ENCODE results near the gene CLCN1. TPM values are rescaled to one million over a fixed set of nuclear protein-coding genes. Genes with fewer than 3 reads are reported as not detected.

Gene CLCN1
- total RNA-seq, 1 donor from 2014 or later, result not detected

DNA sequence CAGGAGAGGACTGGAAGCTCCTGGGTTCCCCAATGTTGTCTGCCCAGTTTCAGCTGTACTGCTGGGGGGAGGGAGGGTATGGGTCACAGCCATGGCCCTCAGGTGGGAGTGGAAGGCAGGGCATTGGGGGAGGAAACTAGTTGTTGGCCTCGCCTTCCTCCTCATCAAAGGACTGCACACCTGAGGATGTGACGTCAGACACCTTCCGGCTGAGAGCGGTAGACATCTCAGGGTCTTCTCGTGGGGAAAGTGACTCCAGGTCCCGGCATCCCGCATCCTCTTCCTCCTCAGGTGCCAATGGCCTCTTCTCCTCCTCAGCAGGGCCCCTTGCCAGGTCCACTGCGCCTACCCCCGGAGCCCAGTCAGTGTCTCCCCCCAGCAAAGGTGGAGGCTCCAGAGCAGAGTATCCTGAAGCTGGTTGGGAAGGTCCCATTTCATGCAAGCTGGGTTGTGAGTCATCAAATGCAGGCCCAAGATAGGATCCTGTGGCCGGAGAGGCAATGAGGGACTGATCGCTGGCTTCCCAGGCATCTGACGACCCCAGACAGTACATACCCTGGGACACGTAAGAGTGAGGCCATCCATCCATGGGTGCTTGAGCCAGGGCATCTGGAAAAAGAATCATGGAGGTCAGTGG, 40.6 kb downstream of the CLCN1 start:
- no peak for DNase-seq (ENCODE audit: low spot score)
- intact Hi-C loops (cut with DNase I), result no loop called here

GRCh38 chr7:143358626-143359025, 42.7 kb downstream of the CLCN1 start:
- intact Hi-C loops (cut with DNase I), result no loop called here
- DNase-seq (ENCODE audit: low spot score), result no peak

GRCh38 chr7:143359771-143360353, 44.0 kb downstream of the CLCN1 start:
- no peak for DNase-seq (ENCODE audit: low spot score)
- intact Hi-C loops (cut with DNase I), result no loop called here

DNA sequence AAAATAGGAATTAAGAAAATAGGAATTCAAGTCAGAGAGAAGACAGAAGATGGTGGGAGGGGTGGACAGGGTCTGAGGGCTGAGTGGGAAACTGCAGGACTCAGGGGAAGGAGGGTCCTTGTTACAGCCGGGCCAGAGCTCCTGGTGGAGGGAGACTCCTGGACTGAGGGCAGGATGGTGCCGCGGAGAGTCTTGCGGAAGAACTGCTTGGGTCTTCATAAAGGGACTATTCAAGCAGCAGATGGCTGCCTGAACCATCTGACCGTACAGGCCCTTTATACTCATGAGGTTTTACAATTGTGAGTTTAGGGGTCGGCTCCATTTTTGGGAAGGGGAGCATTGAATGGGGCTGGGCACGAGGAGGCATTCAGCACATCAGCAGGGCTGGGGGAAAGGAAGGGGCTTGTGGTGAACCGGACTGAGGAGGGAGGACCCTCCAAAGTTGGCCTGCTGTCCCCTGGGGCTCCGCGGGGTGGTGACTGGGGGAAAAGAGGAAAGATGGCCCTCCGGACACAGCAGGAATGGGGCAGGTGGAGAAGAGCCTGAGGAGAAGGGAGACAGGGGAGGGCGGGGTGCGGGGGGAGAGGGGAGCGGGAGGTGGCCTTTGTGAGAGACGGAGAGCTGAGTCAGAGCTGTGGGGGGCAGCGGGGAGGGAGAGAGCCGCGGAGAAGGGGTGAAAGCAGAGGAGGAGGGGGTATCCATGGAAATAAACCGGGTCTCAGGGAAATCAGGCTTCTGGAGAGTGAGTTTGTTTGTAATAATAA, 45.1 kb downstream of the CLCN1 start:
- intact Hi-C loops (cut with DNase I), result no loop called here
- DNase-seq (ENCODE audit: low spot score), result no peak

GRCh38 chr7:143361552-143362130, 45.7 kb downstream of the CLCN1 start:
- no peak for DNase-seq (ENCODE audit: low spot score)
- intact Hi-C loops (cut with DNase I), result no loop called here

GRCh38 chr7:143362131-143363015, 46.5 kb downstream of the CLCN1 start, which contains the start of gene FAM131B:
Gene FAM131B (minus strand): TSS chr7:143362713. CDS start chr7:143362603, 110 bp downstream.
- intact Hi-C loops (cut with DNase I), result no loop called here
- DNase-seq (ENCODE audit: low spot score), result no peak

DNA sequence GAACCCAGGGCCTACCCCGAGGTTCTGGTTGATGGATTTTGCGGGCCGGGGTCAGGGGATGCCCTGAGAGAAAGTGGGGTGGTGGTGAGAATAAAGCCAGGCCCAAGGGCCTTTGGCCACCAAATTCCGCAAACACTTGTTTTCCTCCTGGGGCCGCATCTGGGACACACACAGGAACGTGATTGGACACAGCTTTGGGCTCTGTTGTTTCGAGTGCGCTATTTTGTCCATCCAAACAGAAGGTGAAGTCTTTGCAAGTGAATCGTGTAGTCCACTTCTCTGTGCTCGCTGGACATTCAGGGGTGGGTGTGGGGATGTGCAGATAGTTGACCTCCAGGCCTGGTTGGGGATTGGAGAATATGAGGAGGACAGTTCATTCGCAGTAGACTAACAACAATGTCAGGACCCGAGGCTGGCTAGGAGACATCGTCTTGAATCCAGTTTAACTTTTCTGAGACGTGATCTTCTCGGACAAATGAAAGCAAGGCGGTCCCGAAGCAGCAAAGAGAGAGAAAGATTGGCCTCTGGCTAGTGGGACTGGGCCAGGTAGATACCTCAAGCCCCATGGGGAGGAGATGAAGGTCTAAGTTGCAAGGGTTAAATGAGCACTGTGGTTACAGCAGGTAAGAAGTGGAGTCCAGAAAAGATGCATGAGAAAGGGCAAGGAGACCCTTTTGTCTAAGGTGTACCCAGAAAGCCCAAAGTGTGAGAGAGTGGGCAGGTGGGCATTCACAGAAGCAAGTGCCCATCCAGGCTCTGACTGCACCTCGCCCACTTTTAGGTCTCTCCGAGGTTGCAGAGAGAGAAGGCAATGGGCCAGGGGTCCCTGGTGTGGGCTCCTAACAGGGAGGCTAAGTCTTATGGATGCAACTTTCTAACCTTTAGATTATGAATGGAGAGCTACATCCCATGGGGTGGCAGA, 47.4 kb downstream of the CLCN1 start:
- intact Hi-C loops (cut with DNase I), result no loop called here
- no peak for DNase-seq (ENCODE audit: low spot score)

DNA sequence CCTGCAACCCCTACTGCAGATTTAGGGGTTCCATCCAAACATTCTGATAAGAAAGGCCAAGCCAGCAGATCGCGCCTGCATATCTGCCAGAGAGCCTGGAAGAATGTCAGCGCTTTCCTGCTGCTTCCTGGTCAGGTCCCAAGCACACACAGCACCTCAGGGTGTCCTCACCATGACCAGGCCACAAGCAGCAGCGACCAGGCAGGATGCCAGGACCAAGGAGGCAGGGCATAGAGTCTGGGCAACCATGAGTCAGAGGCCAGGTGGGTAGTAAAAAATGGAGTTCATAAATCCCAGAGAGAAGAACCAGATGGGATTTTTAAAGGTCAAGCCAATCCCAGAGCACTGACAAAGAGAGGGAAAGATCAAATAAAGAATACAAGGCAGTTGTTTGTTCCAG, 52.1 kb downstream of the CLCN1 start:
- intact Hi-C loops (cut with DNase I), result no loop called here
- no peak for DNase-seq (ENCODE audit: low spot score)

DNA sequence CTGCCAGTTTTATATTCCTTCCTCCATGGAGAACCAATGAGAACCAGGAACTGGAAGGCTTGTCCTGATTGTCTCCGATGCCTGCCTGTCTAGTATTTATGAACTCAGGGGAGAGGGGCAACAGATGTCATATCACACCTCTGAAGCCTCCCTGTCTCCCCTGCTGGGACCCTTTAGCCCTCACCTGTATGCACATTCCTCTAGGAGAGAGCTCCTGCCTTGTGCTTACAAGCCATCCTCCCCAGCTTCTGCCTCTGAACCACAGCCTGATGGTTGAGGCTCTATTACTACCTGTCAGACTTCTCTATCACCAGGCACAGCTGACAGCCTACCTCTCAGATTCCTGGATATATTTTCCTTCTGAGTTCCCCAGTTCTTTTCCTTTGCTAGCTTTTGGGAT, 52.5 kb downstream of the CLCN1 start:
- intact Hi-C loops (cut with DNase I), result no loop called here
- no peak for DNase-seq (ENCODE audit: low spot score)

GRCh38 chr7:143369678-143370651, 54.1 kb downstream of the CLCN1 start:
- DNase-seq (ENCODE audit: low spot score), result no peak
- intact Hi-C loops (cut with DNase I), result no loop called here

DNA sequence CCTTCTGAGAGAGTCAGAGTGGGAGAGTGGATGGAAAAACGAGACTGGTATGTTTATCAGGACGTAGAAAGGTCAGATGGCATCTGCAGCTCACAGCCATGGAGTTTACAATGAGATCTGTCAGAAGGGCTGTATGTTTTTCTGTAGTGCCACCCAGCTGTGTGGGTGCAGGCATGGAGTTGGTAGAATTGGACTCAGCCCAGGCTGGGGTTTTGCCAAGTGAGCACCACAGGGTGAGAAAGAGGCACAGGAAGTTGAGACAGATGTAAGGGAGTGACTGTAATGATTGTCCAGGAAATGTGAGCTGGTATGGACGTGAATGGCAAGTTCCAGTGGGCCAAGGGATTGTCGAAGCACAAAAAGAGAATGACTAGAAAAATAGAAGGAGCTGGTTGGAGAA, 56.2 kb downstream of the CLCN1 start:
- intact Hi-C loops (cut with DNase I), result no loop called here
- peak; percentile 89 for DNase-seq (ENCODE audit: low spot score)

- intact Hi-C loops (cut with DNase I), result no loop called here
- no peak for DNase-seq (ENCODE audit: low spot score)
These were observed 57.4 kb downstream of the CLCN1 start for GRCh38 chr7:143373255-143373794.

GRCh38 chr7:143374561-143374960, 58.6 kb downstream of the CLCN1 start:
- no peak for DNase-seq (ENCODE audit: low spot score)
- intact Hi-C loops (cut with DNase I), result no loop called here

GRCh38 chr7:143375298-143376034, 59.6 kb downstream of the CLCN1 start:
- no peak for DNase-seq (ENCODE audit: low spot score)

GRCh38 chr7:143376396-143376795, 60.5 kb downstream of the CLCN1 start:
- intact Hi-C loops (cut with DNase I), result loop anchor here (5.0 kb wide), 1 partner anchor 41 kb away; no protein-coding TSS in a partner anchor

More at GRCh38 chr7:143375298-143376034, 59.6 kb downstream of the CLCN1 start:
- intact Hi-C loops (cut with DNase I), result loop anchor here (5.0 kb wide), 1 partner anchor 42 kb away; no protein-coding TSS in a partner anchor

DNA sequence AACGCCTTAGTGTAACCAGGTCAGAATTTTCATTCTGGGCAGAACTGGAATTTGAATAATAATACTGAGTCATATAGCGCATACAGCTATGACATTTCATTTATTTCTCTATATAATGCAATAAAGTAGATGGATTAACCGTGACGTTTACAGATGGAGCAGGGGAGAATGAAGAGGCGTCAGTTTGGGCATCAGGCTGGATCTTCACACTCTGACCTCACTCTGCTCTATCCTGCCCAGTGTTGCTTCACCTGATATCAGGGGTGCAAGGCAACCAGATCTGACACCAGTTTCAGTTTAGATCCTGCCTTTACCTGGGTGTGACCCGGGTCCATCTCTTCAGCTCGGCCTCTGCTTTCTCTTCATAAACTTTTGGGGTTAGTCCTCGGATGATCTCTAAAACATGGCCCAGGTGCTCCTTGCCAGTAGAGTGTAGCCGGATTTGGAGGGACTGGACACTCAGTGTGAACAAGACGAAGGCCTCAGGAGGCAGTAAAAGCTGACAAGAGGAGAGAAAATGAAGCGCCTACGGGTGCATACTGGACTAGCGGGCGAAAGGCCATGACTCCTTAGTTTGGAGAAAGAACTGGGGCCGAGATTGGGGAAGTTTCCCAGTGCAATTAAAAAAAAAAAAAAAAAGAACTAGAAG, 63.8 kb downstream of the CLCN1 start:
- intact Hi-C loops (cut with DNase I), result loop anchor here (5.0 to 10.0 kb wide), 4 partner anchors 38 to 525 kb away; partner anchors contain the start of genes CASP2 and TCAF1
- DNase-seq (ENCODE audit: low spot score), result no peak

More at GRCh38 chr7:143376396-143376795, 60.5 kb downstream of the CLCN1 start:
- DNase-seq (ENCODE audit: low spot score), result no peak

All from cardiac septum (tissue), 1 donor.